ENCODE results near the gene RASD1. TPM values are rescaled to one million over a fixed set of nuclear protein-coding genes. Genes with fewer than 3 reads are reported as not detected.

The RASD1 gene
- total and polyA plus RNA-seq, 2 experiments from 2014 or later: 3.6 to 3.7 TPM

DNA sequence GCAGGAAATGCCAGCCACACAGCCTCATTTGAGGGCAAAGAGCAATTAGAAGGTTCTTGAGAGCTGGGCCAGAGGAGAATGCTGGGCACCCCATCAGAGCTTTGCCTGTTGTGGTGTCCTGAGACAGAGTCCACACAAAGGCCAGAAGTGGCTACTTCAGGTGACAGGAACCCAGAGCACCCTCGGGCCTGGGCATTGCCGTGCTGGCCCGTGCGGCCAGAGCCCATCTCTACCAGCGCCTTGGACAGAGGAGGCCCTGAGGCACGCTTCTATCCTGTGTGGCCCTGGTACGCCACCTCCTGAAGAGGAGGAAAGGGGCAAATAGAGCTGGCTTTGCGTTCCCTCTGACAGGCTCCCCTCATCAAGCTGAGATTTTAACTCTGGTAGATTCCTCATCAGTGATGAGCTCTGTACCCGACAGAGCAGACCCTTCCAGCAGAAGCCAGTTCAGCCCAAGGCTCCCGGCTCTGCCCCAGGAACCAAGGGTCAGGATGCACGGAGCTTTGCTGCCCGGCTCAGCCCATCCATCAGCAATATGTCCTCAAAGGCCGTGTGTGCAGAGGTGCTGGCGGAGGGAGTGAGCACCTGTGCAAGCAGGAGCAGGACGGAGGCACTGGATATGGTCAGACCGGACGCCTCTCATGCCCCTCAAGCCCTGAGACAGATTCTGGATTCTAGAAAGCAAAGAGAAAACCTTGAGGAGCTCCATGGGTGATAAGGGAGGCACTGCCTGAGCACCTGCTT lies 3.4 kb upstream of the RASD1 start (continued):
- TF ChIP-seq, protein P1, sequence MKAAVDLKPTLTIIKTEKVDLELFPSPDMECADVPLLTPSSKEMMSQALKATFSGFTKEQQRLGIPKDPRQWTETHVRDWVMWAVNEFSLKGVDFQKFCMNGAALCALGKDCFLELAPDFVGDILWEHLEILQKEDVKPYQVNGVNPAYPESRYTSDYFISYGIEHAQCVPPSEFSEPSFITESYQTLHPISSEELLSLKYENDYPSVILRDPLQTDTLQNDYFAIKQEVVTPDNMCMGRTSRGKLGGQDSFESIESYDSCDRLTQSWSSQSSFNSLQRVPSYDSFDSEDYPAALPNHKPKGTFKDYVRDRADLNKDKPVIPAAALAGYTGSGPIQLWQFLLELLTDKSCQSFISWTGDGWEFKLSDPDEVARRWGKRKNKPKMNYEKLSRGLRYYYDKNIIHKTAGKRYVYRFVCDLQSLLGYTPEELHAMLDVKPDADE (IDR thresholded peaks at IDR 0.05): no peak
- TF ChIP-seq EZH2phosphoT487 (IDR thresholded peaks at IDR 0.05; ENCODE audit: unreplicated experiment) (no peak), ZNF331 (CRISPR knock-in tag; IDR thresholded peaks at IDR 0.05; ENCODE audit: low read depth) (no peak), EZH2 (IDR thresholded peaks at IDR 0.05; ENCODE audit: low read depth, unreplicated experiment) (no peak), POLR2AphosphoS5 (IDR thresholded peaks at IDR 0.05; ENCODE audit: low read depth) (no peak)
- TF ChIP-seq, protein P2, sequence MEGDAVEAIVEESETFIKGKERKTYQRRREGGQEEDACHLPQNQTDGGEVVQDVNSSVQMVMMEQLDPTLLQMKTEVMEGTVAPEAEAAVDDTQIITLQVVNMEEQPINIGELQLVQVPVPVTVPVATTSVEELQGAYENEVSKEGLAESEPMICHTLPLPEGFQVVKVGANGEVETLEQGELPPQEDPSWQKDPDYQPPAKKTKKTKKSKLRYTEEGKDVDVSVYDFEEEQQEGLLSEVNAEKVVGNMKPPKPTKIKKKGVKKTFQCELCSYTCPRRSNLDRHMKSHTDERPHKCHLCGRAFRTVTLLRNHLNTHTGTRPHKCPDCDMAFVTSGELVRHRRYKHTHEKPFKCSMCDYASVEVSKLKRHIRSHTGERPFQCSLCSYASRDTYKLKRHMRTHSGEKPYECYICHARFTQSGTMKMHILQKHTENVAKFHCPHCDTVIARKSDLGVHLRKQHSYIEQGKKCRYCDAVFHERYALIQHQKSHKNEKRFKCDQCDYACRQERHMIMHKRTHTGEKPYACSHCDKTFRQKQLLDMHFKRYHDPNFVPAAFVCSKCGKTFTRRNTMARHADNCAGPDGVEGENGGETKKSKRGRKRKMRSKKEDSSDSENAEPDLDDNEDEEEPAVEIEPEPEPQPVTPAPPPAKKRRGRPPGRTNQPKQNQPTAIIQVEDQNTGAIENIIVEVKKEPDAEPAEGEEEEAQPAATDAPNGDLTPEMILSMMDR (conservative IDR thresholded peaks at IDR 0.05; ENCODE audit: low read depth in 2 of 2): no peak

DNA sequence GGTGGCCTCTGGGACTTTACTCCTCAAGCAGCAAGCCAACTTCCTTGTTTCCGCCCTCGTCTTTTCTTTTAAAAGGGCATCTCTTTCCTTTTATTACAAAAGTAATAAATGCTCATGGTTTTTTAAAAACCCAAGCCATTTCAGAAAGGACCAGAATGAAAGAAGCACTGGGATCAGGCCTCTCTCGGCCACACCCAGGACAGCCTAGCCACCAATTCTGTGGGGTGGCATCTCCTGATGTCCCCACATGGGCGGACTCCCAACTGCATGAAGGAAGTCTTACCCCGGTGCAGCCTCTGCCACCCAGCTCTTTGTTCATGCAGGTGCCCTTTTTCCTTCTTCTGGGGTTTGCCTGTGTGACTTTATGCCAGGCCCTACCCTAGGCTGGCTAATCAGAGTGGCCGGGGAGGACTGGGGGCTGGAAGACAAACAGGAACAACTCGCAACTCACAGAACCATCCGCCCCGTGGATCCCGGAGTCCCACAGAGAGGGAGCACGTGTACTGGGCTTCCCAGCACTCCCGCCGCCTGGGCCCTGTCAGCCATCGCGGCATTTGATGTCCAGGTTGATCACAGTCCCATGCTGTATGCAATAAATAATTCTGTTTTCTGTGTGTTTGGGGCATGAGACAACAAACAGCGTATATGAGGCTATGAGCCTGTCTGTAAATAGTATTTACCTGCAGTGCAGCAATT lies 2.6 kb upstream of the RASD1 start:
- Histone ChIP-seq H3K4me2 (no peak overlapping the region), H2AFZ (no peak overlapping the region), H3K27ac (ENCODE audit: low read depth) (no peak overlapping the region), H3K4me3 (no peak overlapping the region), H4K20me1 (replicated peaks; ENCODE audit: insufficient read depth) (peaks cover 4% of the 10 kb centered on the region; the same call in 1 of the 2 replicates), H3K79me2 (replicated peaks; ENCODE audit: insufficient read depth) (no peaks in the 10 kb centered on the region), H3K36me3 (ENCODE audit: insufficient read depth) (no peaks in the 10 kb centered on the region), H3K27me3 (ENCODE audit: insufficient read depth) (peaks cover 24% of the 10 kb centered on the region), H3K9me2 (ENCODE audit: insufficient read depth) (no peaks in the 10 kb centered on the region), H3F3A (replicated peaks; ENCODE audit: low read depth) (peaks cover 3% of the 10 kb centered on the region), H3K4me1 (ENCODE audit: insufficient read depth) (peaks cover 14% of the 10 kb centered on the region)
- Mint-ChIP-seq H3K9me3 (no peaks in the 10 kb centered on the region), H3K36me3 (ENCODE audit: low read depth) (no peaks in the 10 kb centered on the region; the same call in 2 of the 3 replicates), H3K4me1 (peaks cover 20% of the 10 kb centered on the region), H3K27me3 (ENCODE audit: insufficient read depth, low read depth, poor library complexity) (peaks cover 36% of the 10 kb centered on the region), H3K4me3 (peak overlapping the region; percentile 17; the same call in 1 of the 3 replicates), H3K27ac (no peak overlapping the region)
- no peak for DNase-seq (ENCODE audit: low spot score)
- no peak for ATAC-seq
- TF ChIP-seq POLR2AphosphoS5 (IDR thresholded peaks at IDR 0.05; ENCODE audit: low read depth) (no peak), ZNF114 (CRISPR knock-in tag; IDR thresholded peaks at IDR 0.05) (no peak)
- TF ChIP-seq, protein P3, sequence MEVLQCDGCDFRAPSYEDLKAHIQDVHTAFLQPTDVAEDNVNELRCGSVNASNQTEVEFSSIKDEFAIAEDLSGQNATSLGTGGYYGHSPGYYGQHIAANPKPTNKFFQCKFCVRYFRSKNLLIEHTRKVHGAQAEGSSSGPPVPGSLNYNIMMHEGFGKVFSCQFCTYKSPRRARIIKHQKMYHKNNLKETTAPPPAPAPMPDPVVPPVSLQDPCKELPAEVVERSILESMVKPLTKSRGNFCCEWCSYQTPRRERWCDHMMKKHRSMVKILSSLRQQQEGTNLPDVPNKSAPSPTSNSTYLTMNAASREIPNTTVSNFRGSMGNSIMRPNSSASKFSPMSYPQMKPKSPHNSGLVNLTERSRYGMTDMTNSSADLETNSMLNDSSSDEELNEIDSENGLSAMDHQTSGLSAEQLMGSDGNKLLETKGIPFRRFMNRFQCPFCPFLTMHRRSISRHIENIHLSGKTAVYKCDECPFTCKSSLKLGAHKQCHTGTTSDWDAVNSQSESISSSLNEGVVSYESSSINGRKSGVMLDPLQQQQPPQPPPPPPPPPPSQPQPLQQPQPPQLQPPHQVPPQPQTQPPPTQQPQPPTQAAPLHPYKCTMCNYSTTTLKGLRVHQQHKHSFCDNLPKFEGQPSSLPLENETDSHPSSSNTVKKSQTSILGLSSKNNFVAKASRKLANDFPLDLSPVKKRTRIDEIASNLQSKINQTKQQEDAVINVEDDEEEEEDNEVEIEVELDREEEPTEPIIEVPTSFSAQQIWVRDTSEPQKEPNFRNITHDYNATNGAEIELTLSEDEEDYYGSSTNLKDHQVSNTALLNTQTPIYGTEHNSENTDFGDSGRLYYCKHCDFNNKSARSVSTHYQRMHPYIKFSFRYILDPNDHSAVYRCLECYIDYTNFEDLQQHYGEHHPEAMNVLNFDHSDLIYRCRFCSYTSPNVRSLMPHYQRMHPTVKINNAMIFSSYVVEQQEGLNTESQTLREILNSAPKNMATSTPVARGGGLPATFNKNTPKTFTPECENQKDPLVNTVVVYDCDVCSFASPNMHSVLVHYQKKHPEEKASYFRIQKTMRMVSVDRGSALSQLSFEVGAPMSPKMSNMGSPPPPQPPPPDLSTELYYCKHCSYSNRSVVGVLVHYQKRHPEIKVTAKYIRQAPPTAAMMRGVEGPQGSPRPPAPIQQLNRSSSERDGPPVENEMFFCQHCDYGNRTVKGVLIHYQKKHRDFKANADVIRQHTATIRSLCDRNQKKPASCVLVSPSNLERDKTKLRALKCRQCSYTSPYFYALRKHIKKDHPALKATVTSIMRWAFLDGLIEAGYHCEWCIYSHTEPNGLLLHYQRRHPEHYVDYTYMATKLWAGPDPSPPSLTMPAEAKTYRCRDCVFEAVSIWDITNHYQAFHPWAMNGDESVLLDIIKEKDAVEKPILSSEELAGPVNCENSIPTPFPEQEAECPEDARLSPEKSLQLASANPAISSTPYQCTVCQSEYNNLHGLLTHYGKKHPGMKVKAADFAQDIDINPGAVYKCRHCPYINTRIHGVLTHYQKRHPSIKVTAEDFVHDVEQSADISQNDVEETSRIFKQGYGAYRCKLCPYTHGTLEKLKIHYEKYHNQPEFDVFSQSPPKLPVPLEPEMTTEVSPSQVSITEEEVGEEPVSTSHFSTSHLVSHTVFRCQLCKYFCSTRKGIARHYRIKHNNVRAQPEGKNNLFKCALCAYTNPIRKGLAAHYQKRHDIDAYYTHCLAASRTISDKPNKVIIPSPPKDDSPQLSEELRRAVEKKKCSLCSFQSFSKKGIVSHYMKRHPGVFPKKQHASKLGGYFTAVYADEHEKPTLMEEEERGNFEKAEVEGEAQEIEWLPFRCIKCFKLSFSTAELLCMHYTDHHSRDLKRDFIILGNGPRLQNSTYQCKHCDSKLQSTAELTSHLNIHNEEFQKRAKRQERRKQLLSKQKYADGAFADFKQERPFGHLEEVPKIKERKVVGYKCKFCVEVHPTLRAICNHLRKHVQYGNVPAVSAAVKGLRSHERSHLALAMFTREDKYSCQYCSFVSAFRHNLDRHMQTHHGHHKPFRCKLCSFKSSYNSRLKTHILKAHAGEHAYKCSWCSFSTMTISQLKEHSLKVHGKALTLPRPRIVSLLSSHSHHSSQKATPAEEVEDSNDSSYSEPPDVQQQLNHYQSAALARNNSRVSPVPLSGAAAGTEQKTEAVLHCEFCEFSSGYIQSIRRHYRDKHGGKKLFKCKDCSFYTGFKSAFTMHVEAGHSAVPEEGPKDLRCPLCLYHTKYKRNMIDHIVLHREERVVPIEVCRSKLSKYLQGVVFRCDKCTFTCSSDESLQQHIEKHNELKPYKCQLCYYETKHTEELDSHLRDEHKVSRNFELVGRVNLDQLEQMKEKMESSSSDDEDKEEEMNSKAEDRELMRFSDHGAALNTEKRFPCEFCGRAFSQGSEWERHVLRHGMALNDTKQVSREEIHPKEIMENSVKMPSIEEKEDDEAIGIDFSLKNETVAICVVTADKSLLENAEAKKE (CRISPR knock-in tag; IDR thresholded peaks at IDR 0.05): no peak
- TF ChIP-seq, protein P4, sequence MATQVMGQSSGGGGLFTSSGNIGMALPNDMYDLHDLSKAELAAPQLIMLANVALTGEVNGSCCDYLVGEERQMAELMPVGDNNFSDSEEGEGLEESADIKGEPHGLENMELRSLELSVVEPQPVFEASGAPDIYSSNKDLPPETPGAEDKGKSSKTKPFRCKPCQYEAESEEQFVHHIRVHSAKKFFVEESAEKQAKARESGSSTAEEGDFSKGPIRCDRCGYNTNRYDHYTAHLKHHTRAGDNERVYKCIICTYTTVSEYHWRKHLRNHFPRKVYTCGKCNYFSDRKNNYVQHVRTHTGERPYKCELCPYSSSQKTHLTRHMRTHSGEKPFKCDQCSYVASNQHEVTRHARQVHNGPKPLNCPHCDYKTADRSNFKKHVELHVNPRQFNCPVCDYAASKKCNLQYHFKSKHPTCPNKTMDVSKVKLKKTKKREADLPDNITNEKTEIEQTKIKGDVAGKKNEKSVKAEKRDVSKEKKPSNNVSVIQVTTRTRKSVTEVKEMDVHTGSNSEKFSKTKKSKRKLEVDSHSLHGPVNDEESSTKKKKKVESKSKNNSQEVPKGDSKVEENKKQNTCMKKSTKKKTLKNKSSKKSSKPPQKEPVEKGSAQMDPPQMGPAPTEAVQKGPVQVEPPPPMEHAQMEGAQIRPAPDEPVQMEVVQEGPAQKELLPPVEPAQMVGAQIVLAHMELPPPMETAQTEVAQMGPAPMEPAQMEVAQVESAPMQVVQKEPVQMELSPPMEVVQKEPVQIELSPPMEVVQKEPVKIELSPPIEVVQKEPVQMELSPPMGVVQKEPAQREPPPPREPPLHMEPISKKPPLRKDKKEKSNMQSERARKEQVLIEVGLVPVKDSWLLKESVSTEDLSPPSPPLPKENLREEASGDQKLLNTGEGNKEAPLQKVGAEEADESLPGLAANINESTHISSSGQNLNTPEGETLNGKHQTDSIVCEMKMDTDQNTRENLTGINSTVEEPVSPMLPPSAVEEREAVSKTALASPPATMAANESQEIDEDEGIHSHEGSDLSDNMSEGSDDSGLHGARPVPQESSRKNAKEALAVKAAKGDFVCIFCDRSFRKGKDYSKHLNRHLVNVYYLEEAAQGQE (IDR thresholded peaks at IDR 0.05; ENCODE audit: unreplicated experiment): no peak
